Measurements from ENCODE around the gene RUBCNL. TPM values are rescaled to one million over a fixed set of nuclear protein-coding genes. Genes with fewer than 3 reads are reported as not detected.

Gene RUBCNL
- total and polyA plus RNA-seq, 2 donors (not counting 3 experiments of a cell fraction or from before 2014, with no cell fraction given) = not detected

- H2AFZ ChIP-seq (ENCODE audit: low read depth, low read length) = no peak overlapping the region
- CTCF ChIA-PET = no interaction called here
- H3K36me3 ChIP-seq (ENCODE audit: control insufficient read depth in 2 of 2, extremely low read depth in 1 of 2, insufficient read depth in 2 of 2, low read length in 2 of 2) = no peaks in the 10 kb centered on the region
- H3K9me3 ChIP-seq (replicated peaks; ENCODE audit: control insufficient read depth, insufficient read depth, low read length) = no peaks in the 10 kb centered on the region
- DNase-seq (ENCODE audit: low read depth, low spot score) (no peak), FAIRE-seq (no peak)
- no peaks in the 10 kb centered on the region for H4K20me1 ChIP-seq (replicated peaks; ENCODE audit: control insufficient read depth, extremely low read depth, insufficient read depth, low read length)
- intact Hi-C loops (cut with micrococcal nuclease) (no loop called here), dilution Hi-C loops (cut with MboI; ENCODE audit: extremely low pct_ligation_motif_present, low sequenced_read_pairs) (no loop called here)
- BruUV-seq (replicated peaks) = no TSS peak
- H3K4me3 ChIP-seq (replicated peaks in 1 of 3; ENCODE audit: insufficient read depth in 1 of 3, low read depth in 1 of 3, low read length in 3 of 3) = no peak overlapping the region
- POLR2A ChIA-PET = no interaction called here
- no peak overlapping the region for H3K27ac ChIP-seq (ENCODE audit: insufficient read depth, low read depth, low read length)
- no peaks in the 10 kb centered on the region for H3K79me2 ChIP-seq (ENCODE audit: control insufficient read depth, insufficient read depth, low read length)
- H3K27me3 ChIP-seq (ENCODE audit: control insufficient read depth in 2 of 2, insufficient read depth in 2 of 2, low read length in 2 of 2) = peaks cover 3 to 13% of the 10 kb centered on the region in 2 experiments
- no peak overlapping the region for H3K9ac ChIP-seq (replicated peaks; ENCODE audit: extremely low read depth, insufficient read depth, low read length)
- H3K4me1 ChIP-seq (ENCODE audit: control insufficient read depth, extremely low read depth, insufficient read depth, low read length) = no peaks in the 10 kb centered on the region
- no peak for TF ChIP-seq MYC (IDR thresholded peaks at IDR 0.05; ENCODE audit: low read depth, low read length)
- TF ChIP-seq CTCF (IDR thresholded peaks at IDR 0.05; ENCODE audit: extremely low read depth in 1 of 2, insufficient read depth in 1 of 2, low read depth in 1 of 2, low read length in 2 of 2) = no peak
- no peak for TF ChIP-seq POLR2A (IDR thresholded peaks at IDR 0.05; ENCODE audit: low read depth, low read length)
- TF ChIP-seq FOS (IDR thresholded peaks at IDR 0.05; ENCODE audit: borderline replicate concordance, insufficient read depth, low read length) = no peak
- no peak for TF ChIP-seq MAX (IDR thresholded peaks at IDR 0.05; ENCODE audit: insufficient read depth, insufficient read length)
- TF ChIP-seq JUN (IDR thresholded peaks at IDR 0.05; ENCODE audit: borderline replicate concordance, insufficient read depth, insufficient read length, low read depth) = no peak
- no peak for TF ChIP-seq POLR2AphosphoS5 (IDR thresholded peaks at IDR 0.05; ENCODE audit: insufficient read depth, low read depth, low read length)
- no peak for TF ChIP-seq EZH2 (IDR thresholded peaks at IDR 0.05; ENCODE audit: borderline replicate concordance, low read depth, low read length, severe bottlenecking)
- TF ChIP-seq GATA2 (IDR thresholded peaks at IDR 0.05; ENCODE audit: insufficient read depth, insufficient read length, low read depth, low read length) = no peak
- no peak overlapping the region for H3K4me2 ChIP-seq (ENCODE audit: insufficient read depth, low read length)
- no peaks in the 10 kb centered on the region for H3K9me1 ChIP-seq (replicated peaks; ENCODE audit: control insufficient read depth, extremely low read depth, insufficient read depth, low read length)
Measured at GRCh38 chr13:46369506-46370277, 17.4 kb downstream of the RUBCNL start.
